Measurements from ENCODE around the gene ADCY3. TPM values are rescaled to one million over a fixed set of nuclear protein-coding genes. Genes with fewer than 3 reads are reported as not detected.

ADCY3 gene
- total and polyA plus RNA-seq, 2 of the 13 experiments (the other 11 are each of a cell fraction or from before 2014, with no cell fraction given), result 0.11 to 0.61 TPM

DNA sequence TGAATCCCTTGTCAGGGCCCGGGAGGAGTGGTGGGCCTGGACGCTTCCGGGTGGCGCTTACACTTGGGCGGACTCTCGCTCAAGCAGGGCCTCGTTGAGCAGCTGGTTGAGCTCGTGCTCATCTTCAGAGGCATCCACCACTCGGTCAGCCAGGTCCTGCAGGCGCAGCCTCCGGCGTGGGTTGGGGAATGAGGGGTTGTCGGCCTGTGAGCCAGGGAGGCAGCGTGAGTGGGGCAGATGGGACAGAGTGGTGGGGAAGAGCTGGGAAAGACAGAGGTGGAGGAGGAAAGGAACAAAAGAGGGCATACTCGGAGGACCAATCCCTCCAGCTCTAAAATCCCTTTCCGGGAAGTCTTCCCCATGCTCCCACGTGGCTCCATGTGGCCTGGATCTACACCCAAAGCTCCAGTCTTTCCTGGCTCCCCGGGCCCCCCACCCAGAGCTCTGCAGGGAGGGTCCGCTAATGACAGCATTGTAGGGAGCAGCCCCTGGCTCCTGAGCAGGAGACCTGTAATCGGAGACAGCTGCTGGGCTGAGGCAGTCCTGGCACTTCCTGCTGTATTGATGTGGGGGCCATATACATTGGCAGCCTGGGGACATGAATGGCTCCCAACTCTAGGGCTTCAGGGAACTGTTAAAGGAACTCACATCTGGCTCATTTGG lies 85.2 kb downstream of the ADCY3 start (continued):
- no peak for TF ChIP-seq AGO1 (IDR thresholded peaks at IDR 0.05; ENCODE audit: low read depth, low read length, poor library complexity, severe bottlenecking)

DNA sequence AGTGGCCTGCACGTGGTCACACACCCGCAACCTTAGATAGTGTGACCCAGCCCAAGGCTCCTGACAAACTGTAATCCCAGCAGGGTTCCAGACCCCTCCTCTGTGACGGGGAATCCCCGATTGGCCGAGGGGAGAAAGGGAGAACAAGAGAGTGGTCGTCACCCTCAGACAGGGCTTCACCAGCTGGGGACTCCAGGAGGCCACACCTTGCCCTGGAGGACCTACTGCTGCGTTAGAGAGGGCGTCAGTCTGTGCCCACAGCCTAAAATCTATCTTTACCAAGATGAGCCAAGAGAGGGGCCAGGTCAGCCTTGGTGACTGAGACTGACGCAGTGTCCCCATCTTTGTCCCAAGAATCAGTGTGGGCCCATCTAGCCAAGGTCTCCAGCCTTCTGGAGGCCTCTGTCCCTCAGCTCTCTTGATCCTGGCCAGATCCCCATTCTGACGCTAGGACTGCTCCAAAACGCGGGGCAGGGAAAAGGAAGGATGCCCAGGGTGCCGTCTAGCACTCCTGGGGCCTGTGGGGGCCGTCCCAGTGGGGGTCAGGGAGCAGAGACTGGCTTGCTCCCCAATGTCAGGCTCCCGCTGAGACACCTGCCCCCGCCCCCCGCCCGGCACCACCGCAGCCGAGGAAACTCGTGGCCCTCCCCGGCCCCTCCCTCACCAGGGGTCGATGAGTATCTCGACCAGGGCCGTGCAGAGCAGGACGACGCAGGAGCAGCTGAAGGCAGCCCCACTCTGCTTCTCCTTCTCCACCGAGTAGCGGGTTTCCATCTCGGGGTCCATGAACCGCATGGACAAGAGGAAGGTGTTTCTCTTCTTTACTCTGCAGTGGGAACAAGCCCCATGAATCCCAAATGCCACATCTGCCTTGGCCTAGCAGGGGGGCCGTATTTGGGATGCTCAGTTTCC lies 86.0 kb downstream of the ADCY3 start:
- Histone ChIP-seq H3K79me2 (ENCODE audit: insufficient read depth, low read length) (no peaks in the 10 kb centered on the region), H3K9me3 (ENCODE audit: low read length) (no peaks in the 10 kb centered on the region), H3K27ac (ENCODE audit: extremely low read length, insufficient read depth, low read length) (no peak overlapping the region), H2AFZ (ENCODE audit: low read length) (no peak overlapping the region), H3K4me3 (replicated peaks in 1 of 3; ENCODE audit: insufficient read depth in 1 of 3, low read depth in 2 of 3, low read length in 3 of 3) (no peak overlapping the region), H3K4me2 (ENCODE audit: low read depth, low read length) (no peak overlapping the region), H3K27me3 (ENCODE audit: control insufficient read depth in 1 of 2, insufficient read depth in 2 of 2, low read length in 2 of 2) (peaks cover 23 to 64% of the 10 kb centered on the region in 2 experiments; a peak in 4 of 5 replicates), H3K36me3 (replicated peaks in 1 of 2; ENCODE audit: control insufficient read depth in 1 of 2, insufficient read depth in 2 of 2, low read length in 2 of 2) (no peaks in the 10 kb centered on the region), H3K9ac (ENCODE audit: insufficient read depth, low read depth, low read length) (no peak overlapping the region), H3K4me1 (ENCODE audit: insufficient read depth, low read length) (peaks cover 14% of the 10 kb centered on the region; the same call in 1 of the 2 replicates), H4K20me1 (ENCODE audit: insufficient read depth, low read length) (no peaks in the 10 kb centered on the region)
- in situ Hi-C loops (cut with HindIII; ENCODE audit: extremely low pct_ligation_motif_present, low pct_unique_long_range_greater_than_20kb), result no loop called here
- FAIRE-seq (no peak), ATAC-seq (no peak), DNase-seq (ENCODE audit: low spot score) (no peak)
- POLR2A ChIA-PET, result no interaction called here
- CTCF ChIA-PET (ENCODE audit: low intra/inter-chr PET ratio, low total read pairs), result no interaction called here
- no TSS peak for BruUV-seq (replicated peaks)
- intact Hi-C loops (cut with micrococcal nuclease; ENCODE audit: unreplicated experiment), result no loop called here
- 36% methylated on average over 20 of the region's 32 CpGs for whole genome bisulfite sequencing (ENCODE audit: low lambda C conversion rate)
- no peak for TF ChIP-seq ZFX (CRISPR knock-in tag; IDR thresholded peaks at IDR 0.05; ENCODE audit: low read depth)
- no peak for TF ChIP-seq ESRRA (CRISPR knock-in tag; IDR thresholded peaks at IDR 0.05; ENCODE audit: low read depth)
- TF ChIP-seq MYNN (CRISPR knock-in tag; IDR thresholded peaks at IDR 0.05; ENCODE audit: low read depth), result no peak
- no peak for TF ChIP-seq SMARCC2 (IDR thresholded peaks at IDR 0.05)
- TF ChIP-seq RELA (CRISPR knock-in tag; IDR thresholded peaks at IDR 0.05), result no peak
- no peak for TF ChIP-seq ZNF20 (CRISPR knock-in tag; IDR thresholded peaks at IDR 0.05)
- TF ChIP-seq, protein P1, sequence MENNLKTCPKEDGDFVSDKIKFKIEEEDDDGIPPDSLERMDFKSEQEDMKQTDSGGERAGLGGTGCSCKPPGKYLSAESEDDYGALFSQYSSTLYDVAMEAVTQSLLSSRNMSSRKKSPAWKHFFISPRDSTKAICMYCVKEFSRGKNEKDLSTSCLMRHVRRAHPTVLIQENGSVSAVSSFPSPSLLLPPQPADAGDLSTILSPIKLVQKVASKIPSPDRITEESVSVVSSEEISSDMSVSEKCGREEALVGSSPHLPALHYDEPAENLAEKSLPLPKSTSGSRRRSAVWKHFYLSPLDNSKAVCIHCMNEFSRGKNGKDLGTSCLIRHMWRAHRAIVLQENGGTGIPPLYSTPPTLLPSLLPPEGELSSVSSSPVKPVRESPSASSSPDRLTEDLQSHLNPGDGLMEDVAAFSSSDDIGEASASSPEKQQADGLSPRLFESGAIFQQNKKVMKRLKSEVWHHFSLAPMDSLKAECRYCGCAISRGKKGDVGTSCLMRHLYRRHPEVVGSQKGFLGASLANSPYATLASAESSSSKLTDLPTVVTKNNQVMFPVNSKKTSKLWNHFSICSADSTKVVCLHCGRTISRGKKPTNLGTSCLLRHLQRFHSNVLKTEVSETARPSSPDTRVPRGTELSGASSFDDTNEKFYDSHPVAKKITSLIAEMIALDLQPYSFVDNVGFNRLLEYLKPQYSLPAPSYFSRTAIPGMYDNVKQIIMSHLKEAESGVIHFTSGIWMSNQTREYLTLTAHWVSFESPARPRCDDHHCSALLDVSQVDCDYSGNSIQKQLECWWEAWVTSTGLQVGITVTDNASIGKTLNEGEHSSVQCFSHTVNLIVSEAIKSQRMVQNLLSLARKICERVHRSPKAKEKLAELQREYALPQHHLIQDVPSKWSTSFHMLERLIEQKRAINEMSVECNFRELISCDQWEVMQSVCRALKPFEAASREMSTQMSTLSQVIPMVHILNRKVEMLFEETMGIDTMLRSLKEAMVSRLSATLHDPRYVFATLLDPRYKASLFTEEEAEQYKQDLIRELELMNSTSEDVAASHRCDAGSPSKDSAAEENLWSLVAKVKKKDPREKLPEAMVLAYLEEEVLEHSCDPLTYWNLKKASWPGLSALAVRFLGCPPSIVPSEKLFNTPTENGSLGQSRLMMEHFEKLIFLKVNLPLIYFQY (CRISPR knock-in tag; IDR thresholded peaks at IDR 0.05; ENCODE audit: borderline replicate concordance), result no peak
- TF ChIP-seq FOXK2 (IDR thresholded peaks at IDR 0.05), result no peak
- TF ChIP-seq, protein P2, sequence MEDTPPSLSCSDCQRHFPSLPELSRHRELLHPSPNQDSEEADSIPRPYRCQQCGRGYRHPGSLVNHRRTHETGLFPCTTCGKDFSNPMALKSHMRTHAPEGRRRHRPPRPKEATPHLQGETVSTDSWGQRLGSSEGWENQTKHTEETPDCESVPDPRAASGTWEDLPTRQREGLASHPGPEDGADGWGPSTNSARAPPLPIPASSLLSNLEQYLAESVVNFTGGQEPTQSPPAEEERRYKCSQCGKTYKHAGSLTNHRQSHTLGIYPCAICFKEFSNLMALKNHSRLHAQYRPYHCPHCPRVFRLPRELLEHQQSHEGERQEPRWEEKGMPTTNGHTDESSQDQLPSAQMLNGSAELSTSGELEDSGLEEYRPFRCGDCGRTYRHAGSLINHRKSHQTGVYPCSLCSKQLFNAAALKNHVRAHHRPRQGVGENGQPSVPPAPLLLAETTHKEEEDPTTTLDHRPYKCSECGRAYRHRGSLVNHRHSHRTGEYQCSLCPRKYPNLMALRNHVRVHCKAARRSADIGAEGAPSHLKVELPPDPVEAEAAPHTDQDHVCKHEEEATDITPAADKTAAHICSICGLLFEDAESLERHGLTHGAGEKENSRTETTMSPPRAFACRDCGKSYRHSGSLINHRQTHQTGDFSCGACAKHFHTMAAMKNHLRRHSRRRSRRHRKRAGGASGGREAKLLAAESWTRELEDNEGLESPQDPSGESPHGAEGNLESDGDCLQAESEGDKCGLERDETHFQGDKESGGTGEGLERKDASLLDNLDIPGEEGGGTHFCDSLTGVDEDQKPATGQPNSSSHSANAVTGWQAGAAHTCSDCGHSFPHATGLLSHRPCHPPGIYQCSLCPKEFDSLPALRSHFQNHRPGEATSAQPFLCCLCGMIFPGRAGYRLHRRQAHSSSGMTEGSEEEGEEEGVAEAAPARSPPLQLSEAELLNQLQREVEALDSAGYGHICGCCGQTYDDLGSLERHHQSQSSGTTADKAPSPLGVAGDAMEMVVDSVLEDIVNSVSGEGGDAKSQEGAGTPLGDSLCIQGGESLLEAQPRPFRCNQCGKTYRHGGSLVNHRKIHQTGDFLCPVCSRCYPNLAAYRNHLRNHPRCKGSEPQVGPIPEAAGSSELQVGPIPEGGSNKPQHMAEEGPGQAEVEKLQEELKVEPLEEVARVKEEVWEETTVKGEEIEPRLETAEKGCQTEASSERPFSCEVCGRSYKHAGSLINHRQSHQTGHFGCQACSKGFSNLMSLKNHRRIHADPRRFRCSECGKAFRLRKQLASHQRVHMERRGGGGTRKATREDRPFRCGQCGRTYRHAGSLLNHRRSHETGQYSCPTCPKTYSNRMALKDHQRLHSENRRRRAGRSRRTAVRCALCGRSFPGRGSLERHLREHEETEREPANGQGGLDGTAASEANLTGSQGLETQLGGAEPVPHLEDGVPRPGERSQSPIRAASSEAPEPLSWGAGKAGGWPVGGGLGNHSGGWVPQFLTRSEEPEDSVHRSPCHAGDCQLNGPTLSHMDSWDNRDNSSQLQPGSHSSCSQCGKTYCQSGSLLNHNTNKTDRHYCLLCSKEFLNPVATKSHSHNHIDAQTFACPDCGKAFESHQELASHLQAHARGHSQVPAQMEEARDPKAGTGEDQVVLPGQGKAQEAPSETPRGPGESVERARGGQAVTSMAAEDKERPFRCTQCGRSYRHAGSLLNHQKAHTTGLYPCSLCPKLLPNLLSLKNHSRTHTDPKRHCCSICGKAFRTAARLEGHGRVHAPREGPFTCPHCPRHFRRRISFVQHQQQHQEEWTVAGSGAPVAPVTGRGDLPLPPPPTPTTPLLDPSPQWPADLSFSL (CRISPR knock-in tag; IDR thresholded peaks at IDR 0.05), result no peak
- no peak for TF ChIP-seq ZNF317 (CRISPR knock-in tag; IDR thresholded peaks at IDR 0.05)

Data from HepG2 (cell line).